SK-N-SH (cell line): ENCODE measurements around the gene HDAC4. TPM values are rescaled to one million over a fixed set of nuclear protein-coding genes. Genes with fewer than 3 reads are reported as not detected.

Experiments used
- CTCF ChIA-PET: fragments of 300-600, 350-600 bp; formaldehyde crosslinking; extraction: SDS; loops from one replicate; lab custom pipeline; 2021; lab: Yijun Ruan, JAX
- POLR2A ChIA-PET: fragments of 350-600 bp; sonication (Branson Sonifier 250); formaldehyde crosslinking; extraction: SDS; loops from one replicate; lab custom pipeline; 2020; ENCODE audit warnings: antibody characterized with exemption, inconsistent platforms; lab: Yijun Ruan, JAX
- DNase-seq: peaks from one replicate; pipeline ENCODE4 v3.0.0; 2012
- H2AFZ ChIP-seq: fragments of 200-600 bp; sonication (generic); 2 replicates; pipeline ENCODE4 v1.8.1; 2016; ENCODE audit warnings: antibody characterized with exemption, mild to moderate bottlenecking, low read depth
- H3F3A ChIP-seq: fragments of 200-600 bp; sonication (generic); replicated peaks from 2 replicates; pipeline ENCODE3; 2016; ENCODE audit warnings: antibody characterized with exemption, mild to moderate bottlenecking; ENCODE audit not compliant: insufficient read depth
- H3K27ac ChIP-seq, 2 experiments: fragments of 200-500 bp in 1 of 2; fragments of 200-600 bp in 1 of 2; sonication (Bioruptor generic) in 1 of 2; sonication (generic), shearing (Covaris generic) in 1 of 2; 2 replicates each; pipeline versions ENCODE4 v1.5.1 to v1.6.1; 2014 to 2016; ENCODE audit warnings: low read depth in 2 of 2, inconsistent platforms in 1 of 2, low read length in 1 of 2, mild to moderate bottlenecking in 1 of 2, mixed read lengths in 1 of 2
- H3K27me3 ChIP-seq: fragments of 200-600 bp; sonication (generic), shearing (Covaris generic); 2 replicates; pipeline ENCODE4 v1.6.1; 2016; ENCODE audit warnings: mixed run types; ENCODE audit not compliant: insufficient read depth
- H3K36me3 ChIP-seq, 2 experiments: fragments of 200-500 bp in 1 of 2; fragments of 200-600 bp in 1 of 2; sonication (Bioruptor generic) in 1 of 2; sonication (generic) in 1 of 2; replicated peaks in 1 of 2; 2 replicates each; pipeline versions ENCODE3 to v1.5.1; 2014 to 2016; ENCODE audit warnings: low read length in 1 of 2, mild to moderate bottlenecking in 1 of 2; ENCODE audit not compliant: insufficient read depth in 2 of 2, control insufficient read depth in 1 of 2
- H3K4me1 ChIP-seq, 2 experiments: fragments of 200-500 bp in 1 of 2; fragments of 200-600 bp in 1 of 2; sonication (Bioruptor generic) in 1 of 2; sonication (generic), shearing (Covaris generic) in 1 of 2; 2 replicates each; pipeline versions ENCODE4 v1.5.1 to v1.6.1; 2014 to 2016; ENCODE audit warnings: low read depth in 1 of 2, low read length in 1 of 2, mixed run types in 1 of 2; ENCODE audit not compliant: insufficient read depth in 2 of 2, control insufficient read depth in 1 of 2
- H3K4me2 ChIP-seq: fragments of 200-600 bp; sonication (generic), shearing (Covaris generic); 2 replicates; pipeline ENCODE4 v1.6.1; 2017; ENCODE audit warnings: mixed run types
- H3K4me3 ChIP-seq, 2 experiments: fragments of 200-500 bp in 1 of 2; fragments of 200-600 bp in 1 of 2; sonication (Bioruptor generic) in 1 of 2; sonication (generic), shearing (Covaris generic) in 1 of 2; 2 replicates each; pipeline versions ENCODE4 v1.5.1 to v1.8.1; 2014 to 2016; ENCODE audit warnings: low read depth in 2 of 2, inconsistent platforms in 1 of 2, low read length in 1 of 2, mild to moderate bottlenecking in 1 of 2, mixed read lengths in 1 of 2, moderate library complexity in 1 of 2
- H3K79me2 ChIP-seq: fragments of 200-600 bp; sonication (generic); 2 replicates; pipeline ENCODE4 v1.8.1; 2017; ENCODE audit warnings: mild to moderate bottlenecking; ENCODE audit not compliant: insufficient read depth
- H3K9ac ChIP-seq: fragments of 200-600 bp; sonication (generic); 2 replicates; pipeline ENCODE4 v1.6.1; 2017; ENCODE audit warnings: mixed run types
- H3K9me2 ChIP-seq: fragments of 200-600 bp; sonication (generic); 2 replicates; pipeline ENCODE4 v1.6.1; 2017; ENCODE audit warnings: mixed run types
- H3K9me3 ChIP-seq: fragments of 200-600 bp; sonication (generic); 2 replicates; pipeline ENCODE4 v1.6.1; 2017; ENCODE audit warnings: mixed run types, mild to moderate bottlenecking, moderate library complexity
- H4K20me1 ChIP-seq: fragments of 200-600 bp; sonication (generic); 2 replicates; pipeline ENCODE4 v1.6.1; 2017; ENCODE audit warnings: mild to moderate bottlenecking, mixed run types; ENCODE audit not compliant: insufficient read depth
- CHD2 ChIP-seq: fragments of 150-350 bp; IDR thresholded peaks from 2 replicates; pipeline ENCODE4 v1.6.1; 2018; ENCODE audit warnings: low read length; ENCODE audit not compliant: partially characterized antibody
- ELF1 ChIP-seq: IDR thresholded peaks from 2 replicates; pipeline ENCODE4 v1.4.0; 2012
- EZH2phosphoT487 ChIP-seq: fragments of 200-600 bp; sonication (generic); IDR thresholded peaks from 2 replicates; pipeline ENCODE4 v1.6.1; 2017; ENCODE audit warnings: low read depth, mixed run types, mild to moderate bottlenecking, antibody characterized with exemption, moderate library complexity, borderline replicate concordance
- FOSL2 ChIP-seq: IDR thresholded peaks from 2 replicates; pipeline ENCODE4 v1.4.0; 2012; ENCODE audit warnings: low read depth, mild to moderate bottlenecking, moderate library complexity, borderline replicate concordance
- FOXJ3 ChIP-seq: sonication (generic); formaldehyde crosslinking; IDR thresholded peaks from 2 replicates; pipeline ENCODE4 v1.5.1; 2020; ENCODE audit warnings: mild to moderate bottlenecking, missing genetic modification reagents
- GABPA ChIP-seq: IDR thresholded peaks from 2 replicates; pipeline ENCODE4 v1.4.0; 2012; ENCODE audit warnings: low read depth, mild to moderate bottlenecking
- GATA2 ChIP-seq: sonication (generic); formaldehyde crosslinking; IDR thresholded peaks from 2 replicates; pipeline ENCODE4 v1.5.0; 2020; ENCODE audit warnings: mild to moderate bottlenecking, missing genetic modification reagents
- JUND ChIP-seq: IDR thresholded peaks from 2 replicates; pipeline ENCODE4 v1.4.0; 2012
- NFIC ChIP-seq: IDR thresholded peaks from 2 replicates; pipeline ENCODE4 v1.4.0; 2012; ENCODE audit warnings: borderline replicate concordance
- NRF1 ChIP-seq: IDR thresholded peaks from 2 replicates; pipeline ENCODE4 v1.6.1; 2012; ENCODE audit warnings: low read depth, mild to moderate bottlenecking, low read length
- POLR2AphosphoS5 ChIP-seq: IDR thresholded peaks from 2 replicates; pipeline ENCODE4 v1.6.1; 2012; ENCODE audit warnings: low read depth, low read length
- RAD21 ChIP-seq: IDR thresholded peaks from 2 replicates; pipeline ENCODE4 v1.6.1; 2012; ENCODE audit warnings: mild to moderate bottlenecking, low read length
- SIN3A ChIP-seq: IDR thresholded peaks from 2 replicates; pipeline ENCODE4 v1.6.1; 2012; ENCODE audit warnings: low read depth, mild to moderate bottlenecking, low read length, moderate library complexity, borderline replicate concordance
- SMC3 ChIP-seq: IDR thresholded peaks from 2 replicates; pipeline ENCODE4 v1.6.1; 2012; ENCODE audit warnings: low read depth, low read length, improper control_type of control experiment
- TAF1 ChIP-seq: IDR thresholded peaks from 2 replicates; pipeline ENCODE4 v1.6.1; 2012; ENCODE audit warnings: low read depth, mild to moderate bottlenecking, low read length, moderate library complexity, borderline replicate concordance
- TCF12 ChIP-seq: IDR thresholded peaks from 2 replicates; pipeline ENCODE4 v1.4.0; 2012
- YY1 ChIP-seq: IDR thresholded peaks from 2 replicates; pipeline ENCODE4 v1.4.0; 2012; ENCODE audit warnings: low read depth, mild to moderate bottlenecking
- WGBS: methylation state at CpG from one replicate; pipeline ENCODE4 v1.1.6; 2017; ENCODE audit warnings: low lambda C conversion rate; 5-methylcytosine and 5-hydroxymethylcytosine counted together
- polyA plus RNA-seq, 3 experiments: library from polyadenylated mRNA; depleted of rRNA; stranded (reverse); fragments of >200 nt; gene quantifications; 2 replicates each; pipeline ENCODE4 v1.2.3, GENCODE V29; 2012
- TF ChIP-seq, protein P1 (sequence below): IDR thresholded peaks from 2 replicates; pipeline ENCODE4; 2012
- TF ChIP-seq, protein P2 (sequence below): IDR thresholded peaks from 2 replicates; pipeline ENCODE4 v1.4.0; 2012; ENCODE audit warnings: low read depth, borderline replicate concordance
- TF ChIP-seq, protein P3 (sequence below): fragments of 150-350 bp; IDR thresholded peaks from 2 replicates; pipeline ENCODE4 v1.6.1; 2016; ENCODE audit warnings: mild to moderate bottlenecking, low read depth, low read length

Gene HDAC4
- polyA plus RNA-seq, 1 of the 3 experiments (the other 2 are of a cell fraction), result 5.5 TPM

DNA sequence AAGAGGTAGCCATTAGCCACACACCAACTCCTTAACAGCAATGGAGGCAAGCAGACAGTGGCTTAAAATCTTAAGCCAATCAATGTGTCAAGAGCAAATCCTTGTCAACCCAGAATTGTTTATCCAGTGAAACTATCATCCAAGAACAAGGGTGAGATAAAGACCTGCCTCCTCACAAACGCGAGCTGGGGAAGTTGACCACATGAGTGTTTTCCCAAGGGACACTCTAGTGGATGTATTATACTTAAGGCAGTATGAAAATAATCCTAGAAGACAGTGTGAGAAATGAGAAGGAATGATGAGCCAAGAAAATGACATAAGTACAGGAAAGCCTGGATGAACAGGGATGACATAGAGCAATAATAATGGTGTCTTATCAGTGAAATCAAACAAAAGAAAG, 343.3 kb downstream of the HDAC4 start:
- no peaks in the 10 kb centered on the region for H3F3A ChIP-seq
- peaks cover 0 to 14% of the 10 kb centered on the region in 2 experiments; a peak in 1 of 4 replicates for H3K4me1 ChIP-seq
- 93% methylated on average over 2 of the region's 2 CpGs for WGBS
- no peak overlapping the region for H3K9ac ChIP-seq
- no peaks in the 10 kb centered on the region for H3K27me3 ChIP-seq
- 0 out of 2 replicates have a peak, but pooled peaks cover 4% of the 10 kb centered on the region for H3K9me3 ChIP-seq
- no peak for DNase-seq
- no peak overlapping the region for H2AFZ ChIP-seq
- POLR2A ChIA-PET, result no interaction called here
- no peaks in the 10 kb centered on the region for H3K9me2 ChIP-seq
- no peak for TF ChIP-seq CHD2
- no peak for TF ChIP-seq NFIC
- no peak for TF ChIP-seq JUND
- TF ChIP-seq TAF1, result no peak
- TF ChIP-seq GATA2, result no peak
- no peak for TF ChIP-seq FOXJ3
- TF ChIP-seq, protein P1, sequence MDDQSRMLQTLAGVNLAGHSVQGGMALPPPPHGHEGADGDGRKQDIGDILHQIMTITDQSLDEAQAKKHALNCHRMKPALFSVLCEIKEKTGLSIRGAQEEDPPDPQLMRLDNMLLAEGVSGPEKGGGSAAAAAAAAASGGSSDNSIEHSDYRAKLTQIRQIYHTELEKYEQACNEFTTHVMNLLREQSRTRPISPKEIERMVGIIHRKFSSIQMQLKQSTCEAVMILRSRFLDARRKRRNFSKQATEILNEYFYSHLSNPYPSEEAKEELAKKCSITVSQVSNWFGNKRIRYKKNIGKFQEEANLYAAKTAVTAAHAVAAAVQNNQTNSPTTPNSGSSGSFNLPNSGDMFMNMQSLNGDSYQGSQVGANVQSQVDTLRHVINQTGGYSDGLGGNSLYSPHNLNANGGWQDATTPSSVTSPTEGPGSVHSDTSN, result no peak
- no peak for TF ChIP-seq SMC3
- TF ChIP-seq FOSL2, result no peak
- TF ChIP-seq, protein P2, sequence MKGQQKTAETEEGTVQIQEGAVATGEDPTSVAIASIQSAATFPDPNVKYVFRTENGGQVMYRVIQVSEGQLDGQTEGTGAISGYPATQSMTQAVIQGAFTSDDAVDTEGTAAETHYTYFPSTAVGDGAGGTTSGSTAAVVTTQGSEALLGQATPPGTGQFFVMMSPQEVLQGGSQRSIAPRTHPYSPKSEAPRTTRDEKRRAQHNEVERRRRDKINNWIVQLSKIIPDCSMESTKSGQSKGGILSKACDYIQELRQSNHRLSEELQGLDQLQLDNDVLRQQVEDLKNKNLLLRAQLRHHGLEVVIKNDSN, result no peak
- no peak for TF ChIP-seq EZH2phosphoT487
- no peak for TF ChIP-seq POLR2AphosphoS5
- no peak for TF ChIP-seq RAD21
- TF ChIP-seq TCF12, result no peak
- no peak for TF ChIP-seq GABPA
- no peak for TF ChIP-seq ELF1
- no peak for TF ChIP-seq YY1
- TF ChIP-seq NRF1, result no peak
- no peak for TF ChIP-seq SIN3A
- TF ChIP-seq, protein P3, sequence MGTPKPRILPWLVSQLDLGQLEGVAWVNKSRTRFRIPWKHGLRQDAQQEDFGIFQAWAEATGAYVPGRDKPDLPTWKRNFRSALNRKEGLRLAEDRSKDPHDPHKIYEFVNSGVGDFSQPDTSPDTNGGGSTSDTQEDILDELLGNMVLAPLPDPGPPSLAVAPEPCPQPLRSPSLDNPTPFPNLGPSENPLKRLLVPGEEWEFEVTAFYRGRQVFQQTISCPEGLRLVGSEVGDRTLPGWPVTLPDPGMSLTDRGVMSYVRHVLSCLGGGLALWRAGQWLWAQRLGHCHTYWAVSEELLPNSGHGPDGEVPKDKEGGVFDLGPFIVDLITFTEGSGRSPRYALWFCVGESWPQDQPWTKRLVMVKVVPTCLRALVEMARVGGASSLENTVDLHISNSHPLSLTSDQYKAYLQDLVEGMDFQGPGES, result no peak
- TF ChIP-seq, all 33 proteins: peak for 0
- CTCF ChIA-PET, result no interaction called here
- Histone ChIP-seq H3K36me3 (peaks cover 0 to 12% of the 10 kb centered on the region in 2 experiments), H3K27ac (no peak overlapping the region), H4K20me1 (no peaks in the 10 kb centered on the region), H3K79me2 (no peaks in the 10 kb centered on the region), H3K4me3 (no peak overlapping the region), H3K4me2 (no peak overlapping the region)
